A549 (cell line): ENCODE data around the gene CPZ. TPM values are rescaled to one million over a fixed set of nuclear protein-coding genes. Genes with fewer than 3 reads are reported as not detected.

Experiments used
- ATAC-seq, 2 experiments: fragments of 200-7000 bp in 1 of 2; fragments of >200 bp in 1 of 2; cut with Nextera tagmentation in 1 of 2; cut with Tn5 transposase in 1 of 2; 3 replicates each; pipeline versions ENCODE4 v1.8.0 to v1.9.1; 2018 to 2020; ENCODE audit warnings: mild to moderate bottlenecking in 1 of 2, moderate library complexity in 1 of 2
- CTCF ChIA-PET: fragments of 300-600 bp; sonication (Branson Sonifier 250); formaldehyde crosslinking; extraction: SDS; loops from one replicate; lab custom pipeline; 2021; ENCODE audit warnings: antibody characterized with exemption, inconsistent platforms; lab: Yijun Ruan, JAX
- POLR2A ChIA-PET: fragments of 350-600 bp; formaldehyde crosslinking; extraction: SDS; loops from one replicate; lab custom pipeline; 2021; ENCODE audit warnings: antibody characterized with exemption, inconsistent platforms; lab: Yijun Ruan, JAX
- DNase-seq, 2 experiments: peaks; one replicate each; pipeline versions ENCODE4 v3.0.0 to v3.0.0-alpha.2; 2011 to 2016; ENCODE audit warnings: low read depth in 1 of 2, low spot score in 1 of 2
- FAIRE-seq: peaks from 2 replicates; lab custom pipeline; 2011; peaks lifted over from hg19 to GRCh38; lab: Jason Lieb, UNC
- H3K27ac ChIP-seq, 2 experiments: fragments of >200 bp; sonication (Bioruptor Twin); formaldehyde crosslinking; 3 replicates each; pipeline ENCODE4 v1.5.1; 2016 to 2017
- H3K4me1 ChIP-seq: fragments of >200 bp; sonication (Bioruptor Twin); formaldehyde crosslinking; 3 replicates; pipeline ENCODE4 v1.6.1; 2016
- H3K4me2 ChIP-seq: fragments of >200 bp; sonication (Bioruptor Twin); formaldehyde crosslinking; 3 replicates; pipeline ENCODE4 v1.6.1; 2016
- H3K4me3 ChIP-seq: fragments of >200 bp; sonication (Bioruptor Twin); formaldehyde crosslinking; 3 replicates; pipeline ENCODE4 v1.5.1; 2016
- H3K9me3 ChIP-seq: fragments of >200 bp; sonication (Bioruptor Twin); formaldehyde crosslinking; 3 replicates; pipeline ENCODE4 v1.6.1; 2016
- BHLHE40 ChIP-seq: IDR thresholded peaks from 2 replicates; pipeline ENCODE4 v1.6.1; 2012; ENCODE audit warnings: low read depth, low read length, inconsistent platforms
- CBX8 ChIP-seq: fragments of 200-600 bp; sonication (generic); IDR thresholded peaks from 2 replicates; pipeline ENCODE4 v1.6.1; 2016
- CHD2 ChIP-seq: fragments of 150-350 bp; IDR thresholded peaks from 2 replicates; pipeline ENCODE4 v1.6.1; 2014; ENCODE audit warnings: low read length; ENCODE audit not compliant: partially characterized antibody
- CHD4 ChIP-seq: fragments of 200-600 bp; sonication (generic); IDR thresholded peaks from 2 replicates; pipeline ENCODE4 v1.6.1; 2016; ENCODE audit warnings: antibody characterized with exemption, mild to moderate bottlenecking, borderline replicate concordance
- FOSB ChIP-seq: fragments of 250-450 bp; sonication (Bioruptor Pico); IDR thresholded peaks from 2 replicates; pipeline ENCODE4 v1.5.0; 2020; ENCODE audit warnings: mild to moderate bottlenecking, moderate library complexity
- FOXS1 ChIP-seq: fragments of 250-450 bp; sonication (Bioruptor Pico); IDR thresholded peaks from 2 replicates; pipeline ENCODE4 v1.5.0; 2020; ENCODE audit warnings: mild to moderate bottlenecking, moderate library complexity
- GATA3 ChIP-seq: IDR thresholded peaks from 2 replicates; pipeline ENCODE4 v1.6.1; 2012; ENCODE audit warnings: borderline replicate concordance
- HMGXB4 ChIP-seq: fragments of 250-450 bp; sonication (Bioruptor Pico); IDR thresholded peaks from 2 replicates; pipeline ENCODE4 v1.5.0; 2021; ENCODE audit warnings: mild to moderate bottlenecking, moderate library complexity, borderline replicate concordance
- MAZ ChIP-seq: fragments of 150-350 bp; IDR thresholded peaks from 2 replicates; pipeline ENCODE4 v1.6.1; 2014; ENCODE audit warnings: antibody characterized with exemption, low read depth, low read length, borderline replicate concordance
- POLR2A ChIP-seq: IDR thresholded peaks from 2 replicates; pipeline ENCODE4 v1.6.1; 2012; ENCODE audit warnings: mild to moderate bottlenecking, low read length
- POLR2AphosphoS2 ChIP-seq: conservative IDR thresholded peaks from 2 replicates; pipeline ENCODE4 v1.6.1; 2012; ENCODE audit warnings: low read length, improper control_type of control experiment, inconsistent platforms
- REST ChIP-seq: fragments of 200-600 bp; sonication (generic); IDR thresholded peaks from 2 replicates; pipeline ENCODE4 v1.6.1; 2016; ENCODE audit warnings: antibody characterized with exemption, mild to moderate bottlenecking, moderate library complexity
- RNF2 ChIP-seq: fragments of 200-600 bp; sonication (generic); IDR thresholded peaks from 2 replicates; pipeline ENCODE4 v1.6.1; 2016; ENCODE audit warnings: low read depth, mild to moderate bottlenecking, antibody characterized with exemption, moderate library complexity, borderline replicate concordance
- SREBF2 ChIP-seq: fragments of 450-650 bp; IDR thresholded peaks from 2 replicates; pipeline ENCODE4 v1.6.1; 2014; ENCODE audit warnings: mild to moderate bottlenecking, moderate library complexity
- USF2 ChIP-seq: fragments of 450-650 bp; IDR thresholded peaks from 2 replicates; pipeline ENCODE4 v1.6.1; 2014; ENCODE audit warnings: antibody characterized with exemption
- ZC3H11A ChIP-seq: fragments of 450-650 bp; IDR thresholded peaks from 2 replicates; pipeline ENCODE4 v1.6.1; 2014; ENCODE audit warnings: antibody characterized with exemption, mild to moderate bottlenecking
- ZNF302 ChIP-seq: fragments of 250-450 bp; sonication (Bioruptor Pico); IDR thresholded peaks from 2 replicates; pipeline ENCODE4 v1.9.0; 2021; ENCODE audit warnings: inconsistent platforms, mild to moderate bottlenecking, moderate library complexity
- ZSCAN20 ChIP-seq: fragments of 250-450 bp; sonication (Bioruptor Pico); IDR thresholded peaks from 2 replicates; pipeline ENCODE4 v1.8.0; 2022; ENCODE audit warnings: mild to moderate bottlenecking, moderate library complexity
- WGBS: methylation state at CpG from one replicate; pipeline ENCODE4 v1.1.6; 2017; ENCODE audit errors: missing lambda C conversion rate; 5-methylcytosine and 5-hydroxymethylcytosine counted together
- polyA plus RNA-seq, 4 experiments: library from polyadenylated mRNA; depleted of rRNA in 3 of 4; stranded (reverse); fragments of >200 nt; fragmentation: RNase III in 1 of 4; extraction: RNeasy Plus Mini Kit Qiagen cat#74134 plus additional on column Dnase treatment in 1 of 4; gene quantifications; 2 replicates in 3 of 4; 3 replicates in 1 of 4; pipeline ENCODE4 v1.2.3, GENCODE V29; 2011 to 2017
- TF ChIP-seq, protein P1 (sequence below): fragments of >200 bp; sonication (Bioruptor Twin); formaldehyde crosslinking; IDR thresholded peaks from 2 replicates; pipeline ENCODE4 v1.6.1; 2016

The CPZ gene
- polyA plus RNA-seq, 2 of the 4 experiments (the other 2 are of a cell fraction) = 0.09 to 0.21 TPM

GRCh38 chr4:8580321-8581093 is 12.1 kb upstream of the CPZ start, which contains the start of gene GPR78 (continued):
- no peak for TF ChIP-seq USF2

DNA sequence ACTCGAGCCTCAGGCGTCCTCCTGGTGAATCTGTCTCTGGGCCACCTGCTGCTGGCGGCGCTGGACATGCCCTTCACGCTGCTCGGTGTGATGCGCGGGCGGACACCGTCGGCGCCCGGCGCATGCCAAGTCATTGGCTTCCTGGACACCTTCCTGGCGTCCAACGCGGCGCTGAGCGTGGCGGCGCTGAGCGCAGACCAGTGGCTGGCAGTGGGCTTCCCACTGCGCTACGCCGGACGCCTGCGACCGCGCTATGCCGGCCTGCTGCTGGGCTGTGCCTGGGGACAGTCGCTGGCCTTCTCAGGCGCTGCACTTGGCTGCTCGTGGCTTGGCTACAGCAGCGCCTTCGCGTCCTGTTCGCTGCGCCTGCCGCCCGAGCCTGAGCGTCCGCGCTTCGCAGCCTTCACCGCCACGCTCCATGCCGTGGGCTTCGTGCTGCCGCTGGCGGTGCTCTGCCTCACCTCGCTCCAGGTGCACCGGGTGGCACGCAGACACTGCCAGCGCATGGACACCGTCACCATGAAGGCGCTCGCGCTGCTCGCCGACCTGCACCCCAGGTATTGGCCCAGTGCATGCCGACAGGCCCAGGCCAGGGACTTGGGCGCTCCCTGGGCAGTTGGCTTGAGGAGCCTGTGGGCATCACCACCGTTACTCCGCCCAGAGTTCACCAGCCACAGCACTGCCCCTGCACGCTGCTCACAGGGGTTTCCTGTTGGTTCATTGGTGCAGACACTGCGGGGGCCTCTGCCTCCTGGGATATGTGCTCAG is 11.3 kb upstream of the CPZ start:
- TF ChIP-seq FOSB (CRISPR knock-in tag) = no peak
- no peak for TF ChIP-seq CHD4
- no peak for TF ChIP-seq POLR2AphosphoS2
- no peak for TF ChIP-seq ZC3H11A
- TF ChIP-seq ZNF302 (CRISPR knock-in tag) = no peak
- TF ChIP-seq, all 56 proteins: peak for 0
- POLR2A ChIA-PET = no interaction called here
- ATAC-seq (peak in 1 of 2 experiments; percentile 7; a peak in 1 of 6 replicates), FAIRE-seq (no peak), DNase-seq (no peak)
- H3K9me3 ChIP-seq = no peaks in the 10 kb centered on the region
- CTCF ChIA-PET = interaction anchor here (1.8 to 3.0 kb wide), 2 partner anchors 26 to 113 kb away, joined by 7 to 12 read pairs; no protein-coding TSS in a partner anchor
- H3K4me1 ChIP-seq = no peaks in the 10 kb centered on the region
- no peak overlapping the region for H3K27ac ChIP-seq
- no peak overlapping the region for H3K4me2 ChIP-seq
- 75% methylated on average over 27 of the region's 66 CpGs for WGBS
- no peak overlapping the region for H3K4me3 ChIP-seq

GRCh38 chr4:8582016-8582415 is 10.5 kb upstream of the CPZ start:
- DNase-seq (no peak), FAIRE-seq (no peak), ATAC-seq (no peak)
- Histone ChIP-seq H3K9me3 (no peaks in the 10 kb centered on the region), H3K27ac (no peak overlapping the region), H3K4me1 (no peaks in the 10 kb centered on the region), H3K4me3 (no peak overlapping the region), H3K4me2 (no peak overlapping the region)
- TF ChIP-seq HMGXB4 (CRISPR knock-in tag) (no peak), CBX8 (no peak), CHD2 (no peak), FOXS1 (no peak), MAZ (no peak), RNF2 (no peak), SREBF2 (no peak), ZSCAN20 (CRISPR knock-in tag) (no peak), BHLHE40 (no peak), POLR2A (no peak)
- TF ChIP-seq, protein P1, sequence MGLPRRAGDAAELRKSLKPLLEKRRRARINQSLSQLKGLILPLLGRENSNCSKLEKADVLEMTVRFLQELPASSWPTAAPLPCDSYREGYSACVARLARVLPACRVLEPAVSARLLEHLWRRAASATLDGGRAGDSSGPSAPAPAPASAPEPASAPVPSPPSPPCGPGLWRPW = no peak
- 5% methylated on average over 2 of the region's 2 CpGs for WGBS
- ChIA-PET CTCF (interaction anchor here (1.8 to 3.0 kb wide), 2 partner anchors 26 to 113 kb away, joined by 7 to 12 read pairs; no protein-coding TSS in a partner anchor), POLR2A (no interaction called here)

DNA sequence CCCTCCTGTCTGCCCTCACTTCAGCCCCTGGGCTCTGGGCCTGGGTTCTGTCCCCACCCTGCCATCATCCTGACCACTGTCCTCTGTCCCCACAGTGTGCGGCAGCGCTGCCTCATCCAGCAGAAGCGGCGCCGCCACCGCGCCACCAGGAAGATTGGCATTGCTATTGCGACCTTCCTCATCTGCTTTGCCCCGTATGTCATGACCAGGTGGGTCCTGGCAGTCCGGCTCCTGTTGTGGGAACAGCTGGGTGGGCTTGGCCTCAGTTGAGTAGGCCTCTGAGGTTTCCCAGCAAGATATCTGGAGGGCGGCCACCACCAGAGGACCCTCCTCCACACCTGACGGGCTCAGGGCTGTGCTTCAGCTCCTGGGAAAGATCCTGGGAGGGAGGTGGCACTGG is 10.1 kb upstream of the CPZ start:
- DNase-seq (no peak), ATAC-seq (no peak), FAIRE-seq (no peak)
- TF ChIP-seq SREBF2 (no peak), REST (no peak), GATA3 (no peak)
- H3K27ac ChIP-seq = no peak overlapping the region
- ChIA-PET POLR2A (no interaction called here), CTCF (interaction anchor here (1.8 to 3.0 kb wide), 2 partner anchors 25 to 114 kb away, joined by 7 to 12 read pairs; no protein-coding TSS in a partner anchor)
- no peaks in the 10 kb centered on the region for H3K4me1 ChIP-seq
- H3K4me3 ChIP-seq = no peak overlapping the region
- no peak overlapping the region for H3K4me2 ChIP-seq
- H3K9me3 ChIP-seq = no peaks in the 10 kb centered on the region
- 61% methylated on average over 11 of the region's 12 CpGs for WGBS
